IMR-90 (cell line): ENCODE data around the gene ATXN1. TPM values are rescaled to one million over a fixed set of nuclear protein-coding genes. Genes with fewer than 3 reads are reported as not detected.

ENCODE experiments used
- CTCF ChIP-seq: conservative IDR thresholded peaks from 2 replicates; pipeline ENCODE4 v1.5.1; 2012; ENCODE audit warnings: mild to moderate bottlenecking, low read depth, low read length, improper control_type of control experiment
- polyA plus RNA-seq, 3 experiments: library from polyadenylated mRNA; depleted of rRNA; stranded (reverse); fragments of >200 nt; gene quantifications; 2 replicates each; pipeline ENCODE4 v1.2.3, GENCODE V29; 2012; ENCODE audit warnings: low replicate concordance in 1 of 3
- total RNA-seq: library from RNA; depleted of rRNA; stranded (reverse); fragments of >200 nt; gene quantifications from 2 replicates; pipeline ENCODE4 v1.2.3, GENCODE V29; 2012

Gene ATXN1
- total and polyA plus RNA-seq, 2 of the 4 experiments (the other 2 are of a cell fraction) = 7.3 to 11.1 TPM

DNA sequence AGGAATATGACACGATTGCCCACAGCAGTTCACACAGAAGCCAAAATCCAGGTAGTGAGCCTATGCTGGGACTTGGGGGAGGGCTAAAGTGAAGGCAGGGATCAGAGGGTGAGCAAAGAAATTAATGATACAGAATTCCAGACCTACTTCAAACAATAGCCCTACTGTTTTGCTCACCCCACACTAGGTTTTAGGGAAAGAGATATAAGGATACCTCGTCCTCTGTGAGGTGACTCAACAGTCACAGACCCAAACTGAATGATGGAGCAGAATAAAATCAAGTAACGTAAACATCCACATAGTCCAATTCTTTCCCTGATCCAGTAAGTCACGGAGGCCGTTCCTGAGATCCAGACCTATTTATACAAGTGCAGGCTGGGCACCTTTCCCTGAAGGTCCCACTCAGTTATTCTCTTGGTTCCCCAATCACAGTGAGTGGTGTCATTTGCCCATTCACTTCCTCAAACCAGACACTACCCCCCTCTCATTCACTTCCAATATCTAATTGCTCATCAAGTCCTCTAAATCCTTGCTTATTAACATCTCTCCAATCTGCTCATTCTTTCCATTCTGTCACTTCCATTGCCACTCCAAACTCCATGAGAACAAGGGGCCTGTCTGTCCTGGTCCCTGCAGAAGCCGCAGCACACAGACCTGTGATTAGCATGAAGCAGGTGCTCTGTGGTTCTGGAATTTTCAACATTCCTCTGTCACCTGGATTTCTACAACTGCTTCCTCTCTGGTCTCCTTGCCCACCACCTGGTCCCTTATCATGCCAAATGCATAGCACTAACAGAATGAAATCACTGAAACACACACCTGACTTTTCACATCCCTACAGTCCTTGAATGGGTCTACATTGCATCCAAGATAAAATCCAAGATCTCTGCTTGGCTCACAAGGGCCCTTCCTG is 55.9 kb downstream of the ATXN1 start (continued):
- TF ChIP-seq CTCF = no peak
